HEK293 (cell line): ENCODE data around the gene KMT2A.

Experiments
- GLI2 ChIP-seq: fragments of 450-650 bp; formaldehyde crosslinking; IDR thresholded peaks from 2 replicates; pipeline ENCODE4; 2017; ENCODE audit warnings: missing biosample characterization, missing genetic modification characterization, low read depth, borderline replicate concordance
- GLI4 ChIP-seq: fragments of 450-650 bp; formaldehyde crosslinking; IDR thresholded peaks from 2 replicates; pipeline ENCODE4 v1.5.1; 2016; ENCODE audit warnings: missing biosample characterization, missing genetic modification characterization
- HOXC10 ChIP-seq: sonication (generic); formaldehyde crosslinking; IDR thresholded peaks from 2 replicates; pipeline ENCODE4 v1.8.1; 2023; ENCODE audit warnings: mild to moderate bottlenecking, missing genetic modification reagents
- KLF1 ChIP-seq: fragments of 450-650 bp; formaldehyde crosslinking; IDR thresholded peaks from 2 replicates; pipeline ENCODE4 v1.5.1; 2016; ENCODE audit warnings: missing biosample characterization, missing genetic modification characterization
- KLF10 ChIP-seq: fragments of 450-650 bp; IDR thresholded peaks from 2 replicates; pipeline ENCODE4 v1.5.1; 2018; ENCODE audit warnings: missing biosample characterization, mild to moderate bottlenecking, missing genetic modification characterization
- MYNN ChIP-seq: fragments of 450-650 bp; formaldehyde crosslinking; IDR thresholded peaks from 2 replicates; pipeline ENCODE4 v1.5.1; 2016; ENCODE audit warnings: missing biosample characterization, missing genetic modification characterization, borderline replicate concordance
- OVOL3 ChIP-seq: fragments of 450-650 bp; formaldehyde crosslinking; IDR thresholded peaks from 2 replicates; pipeline ENCODE4 v1.5.1; 2016; ENCODE audit warnings: missing biosample characterization, missing genetic modification characterization
- PRDM6 ChIP-seq: fragments of 450-650 bp; formaldehyde crosslinking; IDR thresholded peaks from 2 replicates; pipeline ENCODE4 v1.5.1; 2017; ENCODE audit warnings: missing biosample characterization, missing genetic modification characterization
- REPIN1 ChIP-seq: fragments of 450-650 bp; formaldehyde crosslinking; IDR thresholded peaks from 2 replicates; pipeline ENCODE4 v1.5.1; 2017; ENCODE audit warnings: missing biosample characterization, missing genetic modification characterization, low read depth
- SP7 ChIP-seq: fragments of 450-650 bp; formaldehyde crosslinking; IDR thresholded peaks from 2 replicates; pipeline ENCODE4 v1.5.1; 2016; ENCODE audit warnings: missing biosample characterization, missing genetic modification characterization
- ZBTB21 ChIP-seq: fragments of 450-650 bp; formaldehyde crosslinking; IDR thresholded peaks from 2 replicates; pipeline ENCODE4 v1.5.1; 2017; ENCODE audit warnings: missing biosample characterization, missing genetic modification characterization
- ZBTB26 ChIP-seq: fragments of 450-650 bp; formaldehyde crosslinking; optimal IDR thresholded peaks from 2 replicates; pipeline ENCODE3; 2016; ENCODE audit warnings: missing biosample characterization, mild to moderate bottlenecking, missing genetic modification characterization
- ZBTB8A ChIP-seq: fragments of 450-650 bp; formaldehyde crosslinking; IDR thresholded peaks from 2 replicates; pipeline ENCODE4 v1.5.1; 2016; ENCODE audit warnings: missing biosample characterization, missing genetic modification characterization
- ZFP3 ChIP-seq: fragments of 450-650 bp; formaldehyde crosslinking; IDR thresholded peaks from 2 replicates; pipeline ENCODE4 v1.5.1; 2016; ENCODE audit warnings: low read depth, missing biosample characterization, missing genetic modification characterization
- ZNF10 ChIP-seq: fragments of 450-650 bp; formaldehyde crosslinking; IDR thresholded peaks from 2 replicates; pipeline ENCODE4 v1.5.1; 2017; ENCODE audit warnings: missing biosample characterization, missing genetic modification characterization
- ZNF140 ChIP-seq: fragments of 450-650 bp; formaldehyde crosslinking; IDR thresholded peaks from 2 replicates; pipeline ENCODE4 v1.5.1; 2016; ENCODE audit warnings: missing biosample characterization, missing genetic modification characterization
- ZNF16 ChIP-seq: fragments of 450-650 bp; formaldehyde crosslinking; IDR thresholded peaks from 2 replicates; pipeline ENCODE4 v1.5.1; 2016; ENCODE audit warnings: low read depth, missing biosample characterization, missing genetic modification characterization
- ZNF221 ChIP-seq: fragments of 450-650 bp; formaldehyde crosslinking; IDR thresholded peaks from 2 replicates; pipeline ENCODE4 v1.5.1; 2017; ENCODE audit warnings: missing biosample characterization, missing genetic modification characterization, borderline replicate concordance
- ZNF26 ChIP-seq: fragments of 450-650 bp; formaldehyde crosslinking; IDR thresholded peaks from 2 replicates; pipeline ENCODE4 v1.5.1; 2016; ENCODE audit warnings: missing biosample characterization, missing genetic modification characterization
- ZNF266 ChIP-seq: fragments of 450-650 bp; formaldehyde crosslinking; IDR thresholded peaks from 2 replicates; pipeline ENCODE4 v1.5.1; 2016; ENCODE audit warnings: missing biosample characterization, missing genetic modification characterization, low read depth
- ZNF274 ChIP-seq, 2 experiments: fragments of 200-500 bp in 1 of 2; fragments of 450-650 bp in 1 of 2; sonication (Bioruptor generic) in 1 of 2; formaldehyde crosslinking in 1 of 2; IDR thresholded peaks; 2 replicates each; pipeline versions ENCODE4 v1.5.1 to v1.6.1; 2014 to 2016; ENCODE audit warnings: borderline replicate concordance in 1 of 2, inconsistent platforms in 1 of 2, low read length in 1 of 2, missing biosample characterization in 1 of 2, missing genetic modification characterization in 1 of 2
- ZNF544 ChIP-seq: fragments of 450-650 bp; formaldehyde crosslinking; IDR thresholded peaks from 2 replicates; pipeline ENCODE4 v1.5.0; 2017; ENCODE audit warnings: missing biosample characterization, missing genetic modification characterization
- ZNF555 ChIP-seq: fragments of 450-650 bp; formaldehyde crosslinking; conservative IDR thresholded peaks from 2 replicates; pipeline ENCODE4 v1.5.1; 2017; ENCODE audit warnings: missing biosample characterization, mild to moderate bottlenecking, missing genetic modification characterization, inconsistent platforms
- ZNF571 ChIP-seq: fragments of 450-650 bp; formaldehyde crosslinking; IDR thresholded peaks from 2 replicates; pipeline ENCODE4 v1.5.0; 2017; ENCODE audit warnings: missing biosample characterization, missing genetic modification characterization
- ZNF580 ChIP-seq: fragments of 450-650 bp; formaldehyde crosslinking; IDR thresholded peaks from 2 replicates; pipeline ENCODE4 v1.5.1; 2016; ENCODE audit warnings: missing biosample characterization, missing genetic modification characterization
- ZNF585B ChIP-seq: fragments of 450-650 bp; formaldehyde crosslinking; IDR thresholded peaks from 2 replicates; pipeline ENCODE4 v1.5.1; 2016; ENCODE audit warnings: missing biosample characterization, missing genetic modification characterization
- ZNF626 ChIP-seq: fragments of 450-650 bp; sonication (Bioruptor Pico); formaldehyde crosslinking; IDR thresholded peaks from 2 replicates; pipeline ENCODE4 v1.5.1; 2018; ENCODE audit warnings: missing biosample characterization, missing genetic modification characterization, inconsistent platforms
- ZNF658 ChIP-seq: fragments of 450-650 bp; formaldehyde crosslinking; IDR thresholded peaks from 2 replicates; pipeline ENCODE4; 2016; ENCODE audit warnings: missing biosample characterization, missing genetic modification characterization
- ZNF660 ChIP-seq: fragments of 450-650 bp; IDR thresholded peaks from 2 replicates; pipeline ENCODE4 v1.5.1; 2018; ENCODE audit warnings: missing biosample characterization, mild to moderate bottlenecking, missing genetic modification characterization
- ZNF692 ChIP-seq: fragments of 450-650 bp; formaldehyde crosslinking; IDR thresholded peaks from 2 replicates; pipeline ENCODE4 v1.5.1; 2016; ENCODE audit warnings: missing biosample characterization, missing genetic modification characterization
- ZNF791 ChIP-seq: fragments of 450-650 bp; formaldehyde crosslinking; IDR thresholded peaks from 2 replicates; pipeline ENCODE4 v1.5.1; 2016; ENCODE audit warnings: missing biosample characterization, missing genetic modification characterization
- ZSCAN18 ChIP-seq: fragments of 450-650 bp; formaldehyde crosslinking; IDR thresholded peaks from 2 replicates; pipeline ENCODE4 v1.5.1; 2016; ENCODE audit warnings: missing biosample characterization, missing genetic modification characterization

The KMT2A gene

GRCh38 chr11:118530683-118531596 lies 94.6 kb downstream of the KMT2A start, which contains the start of gene TMEM25 (continued):
- TF ChIP-seq ZFP3 (peak; percentile 38; the same call in 1 of the 2 replicates), ZBTB8A (tag by site-specific recombination) (peak; percentile 75), ZNF660 (no peak), ZNF26 (no peak), ZNF555 (no peak), GLI2 (tag by site-specific recombination) (no peak), ZBTB26 (tag by site-specific recombination) (peak; percentile 86), KLF1 (tag by site-specific recombination) (peak; percentile 78), ZNF221 (no peak), REPIN1 (tag by site-specific recombination) (no peak), ZNF544 (tag by site-specific recombination) (no peak), ZNF692 (tag by site-specific recombination) (peak; percentile 51), ZNF10 (tag by site-specific recombination) (no peak), MYNN (peak; percentile 40; the same call in 1 of the 2 replicates), OVOL3 (tag by site-specific recombination) (no peak), ZNF791 (tag by site-specific recombination) (no peak), ZNF571 (tag by site-specific recombination) (no peak), ZNF274 (IDR thresholded peaks at IDR 0.05; ENCODE audit: low read length) (no peak), ZNF274 (tag by site-specific recombination; IDR thresholded peaks at IDR 0.05; ENCODE audit: borderline replicate concordance) (no peak), PRDM6 (tag by site-specific recombination) (no peak), KLF10 (peak; percentile 55; the same call in 1 of the 2 replicates), SP7 (tag by site-specific recombination) (peak; percentile 56; the same call in 1 of the 2 replicates), ZBTB21 (tag by site-specific recombination) (no peak; the same call in 1 of the 2 replicates), ZNF140 (no peak), ZNF580 (no peak), HOXC10 (CRISPR knock-in tag) (no peak; the same call in 1 of the 2 replicates), ZNF266 (tag by site-specific recombination) (no peak), ZNF585B (tag by site-specific recombination) (no peak), ZSCAN18 (tag by site-specific recombination) (no peak), ZNF16 (tag by site-specific recombination) (no peak), ZNF626 (no peak), GLI4 (no peak), ZNF658 (tag by site-specific recombination) (no peak)
